ENCODE measurements around the gene TMBIM4. TPM values are rescaled to one million over a fixed set of nuclear protein-coding genes. Genes with fewer than 3 reads are reported as not detected.

Gene TMBIM4
- total RNA-seq, 1 experiment from 2014 or later = 18.4 TPM

DNA sequence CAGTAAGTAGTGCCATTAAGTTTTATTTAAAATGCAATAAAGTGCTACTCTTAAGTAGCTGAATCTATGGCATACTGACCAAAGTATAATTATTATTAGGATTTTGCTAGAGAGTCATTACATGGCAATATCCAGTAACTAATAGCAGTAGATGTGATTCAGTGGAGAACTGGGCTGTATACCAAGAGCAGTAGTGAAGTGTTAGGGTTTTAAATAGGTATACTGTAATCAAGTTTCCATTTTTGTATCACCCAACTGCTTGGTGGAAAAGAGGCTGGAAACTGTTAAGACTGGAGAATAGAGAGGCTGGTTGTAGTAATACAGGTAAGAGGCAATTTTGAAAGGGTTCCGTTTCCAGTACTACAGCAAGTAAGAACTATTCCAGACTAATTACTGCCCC lies 25.9 kb downstream of the TMBIM4 start:
- DNase-seq = no peak
- no peak overlapping the region for H3K4me3 Mint-ChIP-seq
- H3K27me3 ChIP-seq (ENCODE audit: insufficient read depth, low read length) = no peaks in the 10 kb centered on the region
- no peak overlapping the region for H3T11ph ChIP-seq (ENCODE audit: low read length)
- TF ChIP-seq, protein P1, sequence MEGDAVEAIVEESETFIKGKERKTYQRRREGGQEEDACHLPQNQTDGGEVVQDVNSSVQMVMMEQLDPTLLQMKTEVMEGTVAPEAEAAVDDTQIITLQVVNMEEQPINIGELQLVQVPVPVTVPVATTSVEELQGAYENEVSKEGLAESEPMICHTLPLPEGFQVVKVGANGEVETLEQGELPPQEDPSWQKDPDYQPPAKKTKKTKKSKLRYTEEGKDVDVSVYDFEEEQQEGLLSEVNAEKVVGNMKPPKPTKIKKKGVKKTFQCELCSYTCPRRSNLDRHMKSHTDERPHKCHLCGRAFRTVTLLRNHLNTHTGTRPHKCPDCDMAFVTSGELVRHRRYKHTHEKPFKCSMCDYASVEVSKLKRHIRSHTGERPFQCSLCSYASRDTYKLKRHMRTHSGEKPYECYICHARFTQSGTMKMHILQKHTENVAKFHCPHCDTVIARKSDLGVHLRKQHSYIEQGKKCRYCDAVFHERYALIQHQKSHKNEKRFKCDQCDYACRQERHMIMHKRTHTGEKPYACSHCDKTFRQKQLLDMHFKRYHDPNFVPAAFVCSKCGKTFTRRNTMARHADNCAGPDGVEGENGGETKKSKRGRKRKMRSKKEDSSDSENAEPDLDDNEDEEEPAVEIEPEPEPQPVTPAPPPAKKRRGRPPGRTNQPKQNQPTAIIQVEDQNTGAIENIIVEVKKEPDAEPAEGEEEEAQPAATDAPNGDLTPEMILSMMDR (conservative IDR thresholded peaks at IDR 0.05) = no peak
- no peak overlapping the region for H3K18ac ChIP-seq (ENCODE audit: insufficient read length, low read depth, low read length)
- no peak overlapping the region for H3K27ac Mint-ChIP-seq
- H4K20me1 ChIP-seq (ENCODE audit: control insufficient read depth, insufficient read depth, insufficient read length) = no peaks in the 10 kb centered on the region
- H2AK5ac ChIP-seq (ENCODE audit: insufficient read length, low read length) = no peak overlapping the region
- H2AFZ ChIP-seq (ENCODE audit: low read length) = no peak overlapping the region
- no peak overlapping the region for H3K27ac ChIP-seq (ENCODE audit: insufficient read length, low read depth, low read length)
- no peak overlapping the region for H3K23ac ChIP-seq (ENCODE audit: insufficient read length, low read depth, low read length)
- H2BK12ac ChIP-seq (ENCODE audit: insufficient read length, low read depth, low read length) = no peak overlapping the region
- H3K9me3 ChIP-seq (ENCODE audit: control insufficient read depth, low read depth, low read length) = no peaks in the 10 kb centered on the region
- H3K27me3 Mint-ChIP-seq (ENCODE audit: low read depth) = peaks cover 2% of the 10 kb centered on the region
- H3K79me2 ChIP-seq (ENCODE audit: insufficient read depth, low read length) = no peaks in the 10 kb centered on the region
- no peak overlapping the region for H3K4ac ChIP-seq (ENCODE audit: low read depth, low read length)
- H2BK5ac ChIP-seq (ENCODE audit: insufficient read length, low read length) = no peak overlapping the region
- peaks cover 17 to 38% (median 31%) of the 10 kb centered on the region in 3 experiments for H3K36me3 Mint-ChIP-seq (ENCODE audit: insufficient read depth in 1 of 3, low read depth in 3 of 3)
- H3K23me2 ChIP-seq (ENCODE audit: insufficient read length, low read depth, low read length, poor library complexity, severe bottlenecking) = no peaks in the 10 kb centered on the region
- H3K79me1 ChIP-seq (ENCODE audit: insufficient read depth, low read depth, low read length, poor library complexity, severe bottlenecking) = no peaks in the 10 kb centered on the region
- no peak overlapping the region for H2BK20ac ChIP-seq (ENCODE audit: low read depth, low read length, poor library complexity, severe bottlenecking)
- no peak overlapping the region for H3K4me2 ChIP-seq (ENCODE audit: insufficient read depth, insufficient read length, low read length)
- H2BK120ac ChIP-seq (ENCODE audit: low read depth, low read length, poor library complexity, severe bottlenecking) = no peak overlapping the region
- H3K56ac ChIP-seq (ENCODE audit: insufficient read length, low read depth, low read length) = no peak overlapping the region
- no CpG with 5 or more reads among the region's 1 CpG for WGBS (ENCODE audit: extremely low coverage, insufficient read length, low lambda C conversion rate)
- no peak overlapping the region for H3K14ac ChIP-seq (ENCODE audit: insufficient read depth, low read length)
- no peaks in the 10 kb centered on the region for H3K4me1 ChIP-seq (ENCODE audit: insufficient read depth, low read length)
- H2BK15ac ChIP-seq (ENCODE audit: low read depth, low read length) = no peak overlapping the region
- H3K9me3 Mint-ChIP-seq = peaks cover 27 to 28% of the 10 kb centered on the region in 2 experiments
- H4K8ac ChIP-seq (replicated peaks; ENCODE audit: insufficient read length, low read depth, low read length) = no peak overlapping the region
- H4K91ac ChIP-seq (ENCODE audit: insufficient read length, low read depth, low read length) = no peak overlapping the region
- no peak overlapping the region for H3K9ac ChIP-seq (ENCODE audit: extremely low read depth, insufficient read length, low read length)
- H3K4me1 Mint-ChIP-seq = peaks cover 5% of the 10 kb centered on the region in 2 experiments
- no peak overlapping the region for H4K5ac ChIP-seq (ENCODE audit: insufficient read length, low read depth, low read length)
